ENCODE measurements around the gene STOML3.

STOML3 gene

GRCh38 chr13:38960175-38960574, 30.5 kb downstream of the STOML3 start:
- H3K27ac ChIP-seq (ENCODE audit: low read length), result no peak overlapping the region
- no peaks in the 10 kb centered on the region for H4K20me1 ChIP-seq (ENCODE audit: insufficient read depth, low read length)
- H3K79me2 ChIP-seq (ENCODE audit: low read length), result no peaks in the 10 kb centered on the region
- H2AFZ ChIP-seq (ENCODE audit: low read length), result no peak overlapping the region
- no peaks in the 10 kb centered on the region for H3K36me3 ChIP-seq (replicated peaks; ENCODE audit: insufficient read depth, low read length)
- DNase-seq, result no peak
- H3K9ac ChIP-seq (ENCODE audit: low read length), result no peak overlapping the region
- no peaks in the 10 kb centered on the region for H3K9me2 ChIP-seq (replicated peaks; ENCODE audit: insufficient read depth, low read length)
- no peak overlapping the region for H3K4me2 ChIP-seq (ENCODE audit: low read depth, low read length)
- no peaks in the 10 kb centered on the region for H3K9me3 ChIP-seq (replicated peaks; ENCODE audit: insufficient read depth, low read length)
- no peaks in the 10 kb centered on the region for H3F3A ChIP-seq (ENCODE audit: insufficient read depth, low read length)
- H3K4me1 ChIP-seq (ENCODE audit: low read length), result no peaks in the 10 kb centered on the region
- no peak overlapping the region for H3K4me3 ChIP-seq (ENCODE audit: low read length)
- no peaks in the 10 kb centered on the region for H3K27me3 ChIP-seq (replicated peaks; ENCODE audit: insufficient read depth, low read length)
- no peak for TF ChIP-seq EZH2phosphoT487 (IDR thresholded peaks at IDR 0.05; ENCODE audit: low read length)

- Histone ChIP-seq H3K4me3 (ENCODE audit: low read length) (no peak overlapping the region), H4K20me1 (ENCODE audit: insufficient read depth, low read length) (no peaks in the 10 kb centered on the region), H3K9me3 (replicated peaks; ENCODE audit: insufficient read depth, low read length) (no peaks in the 10 kb centered on the region), H3K9me2 (replicated peaks; ENCODE audit: insufficient read depth, low read length) (no peaks in the 10 kb centered on the region), H3K79me2 (ENCODE audit: low read length) (no peaks in the 10 kb centered on the region), H3K27me3 (replicated peaks; ENCODE audit: insufficient read depth, low read length) (no peaks in the 10 kb centered on the region), H3K9ac (ENCODE audit: low read length) (no peak overlapping the region), H3K4me1 (ENCODE audit: low read length) (no peaks in the 10 kb centered on the region), H3K27ac (ENCODE audit: low read length) (no peak overlapping the region), H3K36me3 (replicated peaks; ENCODE audit: insufficient read depth, low read length) (no peaks in the 10 kb centered on the region), H3F3A (ENCODE audit: insufficient read depth, low read length) (no peaks in the 10 kb centered on the region), H2AFZ (ENCODE audit: low read length) (no peak overlapping the region), H3K4me2 (ENCODE audit: low read depth, low read length) (no peak overlapping the region)
- no peak for TF ChIP-seq EZH2 (optimal IDR thresholded peaks at IDR 0.05; ENCODE audit: low read depth, low read length)
- no peak for DNase-seq
These were observed 32.6 kb downstream of the STOML3 start for GRCh38 chr13:38957794-38958592.

GRCh38 chr13:38954844-38955243, 35.8 kb downstream of the STOML3 start:
- H3K36me3 ChIP-seq (replicated peaks; ENCODE audit: insufficient read depth, low read length), result no peaks in the 10 kb centered on the region
- no peak overlapping the region for H3K9ac ChIP-seq (ENCODE audit: low read length)
- H3K4me2 ChIP-seq (ENCODE audit: low read depth, low read length), result no peak overlapping the region
- no peaks in the 10 kb centered on the region for H3K79me2 ChIP-seq (ENCODE audit: low read length)
- TF ChIP-seq EZH2phosphoT487 (IDR thresholded peaks at IDR 0.05; ENCODE audit: low read length) (no peak), CTCF (IDR thresholded peaks at IDR 0.05; ENCODE audit: low read length) (no peak), EZH2 (optimal IDR thresholded peaks at IDR 0.05; ENCODE audit: low read depth, low read length) (no peak)
- H2AFZ ChIP-seq (ENCODE audit: low read length), result no peak overlapping the region
- H3K4me3 ChIP-seq (ENCODE audit: low read length), result no peak overlapping the region
- H3K9me2 ChIP-seq (replicated peaks; ENCODE audit: insufficient read depth, low read length), result no peaks in the 10 kb centered on the region
- no peaks in the 10 kb centered on the region for H3K27me3 ChIP-seq (replicated peaks; ENCODE audit: insufficient read depth, low read length)
- H4K20me1 ChIP-seq (ENCODE audit: insufficient read depth, low read length), result no peaks in the 10 kb centered on the region
- H3K4me1 ChIP-seq (ENCODE audit: low read length), result no peaks in the 10 kb centered on the region
- H3K27ac ChIP-seq (ENCODE audit: low read length), result no peak overlapping the region
- DNase-seq, result no peak
- H3F3A ChIP-seq (ENCODE audit: insufficient read depth, low read length), result no peaks in the 10 kb centered on the region
- no peaks in the 10 kb centered on the region for H3K9me3 ChIP-seq (replicated peaks; ENCODE audit: insufficient read depth, low read length)

- no peaks in the 10 kb centered on the region for H3K27me3 ChIP-seq (replicated peaks; ENCODE audit: insufficient read depth, low read length)
- no peaks in the 10 kb centered on the region for H3K9me2 ChIP-seq (replicated peaks; ENCODE audit: insufficient read depth, low read length)
- H3F3A ChIP-seq (ENCODE audit: insufficient read depth, low read length), result no peaks in the 10 kb centered on the region
- H3K9ac ChIP-seq (ENCODE audit: low read length), result no peak overlapping the region
- H3K27ac ChIP-seq (ENCODE audit: low read length), result no peak overlapping the region
- DNase-seq, result no peak
- H3K4me1 ChIP-seq (ENCODE audit: low read length), result no peaks in the 10 kb centered on the region
- no peak overlapping the region for H3K4me3 ChIP-seq (ENCODE audit: low read length)
- no peak overlapping the region for H2AFZ ChIP-seq (ENCODE audit: low read length)
- no peak for TF ChIP-seq EZH2 (optimal IDR thresholded peaks at IDR 0.05; ENCODE audit: low read depth, low read length)
- TF ChIP-seq EZH2phosphoT487 (IDR thresholded peaks at IDR 0.05; ENCODE audit: low read length), result no peak
- no peak for TF ChIP-seq CTCF (IDR thresholded peaks at IDR 0.05; ENCODE audit: low read length)
- H3K36me3 ChIP-seq (replicated peaks; ENCODE audit: insufficient read depth, low read length), result no peaks in the 10 kb centered on the region
- no peaks in the 10 kb centered on the region for H3K9me3 ChIP-seq (replicated peaks; ENCODE audit: insufficient read depth, low read length)
- no peak overlapping the region for H3K4me2 ChIP-seq (ENCODE audit: low read depth, low read length)
- H3K79me2 ChIP-seq (ENCODE audit: low read length), result no peaks in the 10 kb centered on the region
- no peaks in the 10 kb centered on the region for H4K20me1 ChIP-seq (ENCODE audit: insufficient read depth, low read length)
These were observed 36.3 kb downstream of the STOML3 start for GRCh38 chr13:38954291-38954690.

Data from MM.1S (cell line).